Fibroblast of skin of back (primary cell): Measurements from ENCODE around the gene DSP.

Source experiments
- DNase-seq: peaks from one replicate; pipeline ENCODE4 v3.0.0-alpha.2; 2013

Gene DSP

DNA sequence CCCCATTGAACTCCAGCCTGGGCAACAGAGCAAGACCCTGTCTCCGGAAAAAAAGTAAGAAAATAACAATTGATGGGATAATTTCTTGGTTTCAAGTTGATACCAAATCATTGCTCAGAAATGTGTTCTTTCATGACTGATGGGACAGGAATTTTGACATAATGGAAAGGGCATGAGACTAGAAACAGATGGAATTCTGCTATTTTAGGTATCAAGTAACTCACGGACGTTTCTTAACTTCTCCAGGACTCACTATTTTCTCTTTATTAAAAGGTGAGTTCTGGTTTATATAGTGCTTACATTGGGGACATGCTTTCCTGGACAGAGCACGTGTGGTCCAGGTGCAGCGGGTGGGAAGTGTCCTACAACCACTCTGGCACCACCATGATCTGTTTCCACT is 6.0 kb upstream of the DSP start:
- DNase-seq, result peak; percentile 92

- DNase-seq, result peak; percentile 15
These were observed 3.8 kb upstream of the DSP start for GRCh38 chr6:7537565-7538174.

DNA sequence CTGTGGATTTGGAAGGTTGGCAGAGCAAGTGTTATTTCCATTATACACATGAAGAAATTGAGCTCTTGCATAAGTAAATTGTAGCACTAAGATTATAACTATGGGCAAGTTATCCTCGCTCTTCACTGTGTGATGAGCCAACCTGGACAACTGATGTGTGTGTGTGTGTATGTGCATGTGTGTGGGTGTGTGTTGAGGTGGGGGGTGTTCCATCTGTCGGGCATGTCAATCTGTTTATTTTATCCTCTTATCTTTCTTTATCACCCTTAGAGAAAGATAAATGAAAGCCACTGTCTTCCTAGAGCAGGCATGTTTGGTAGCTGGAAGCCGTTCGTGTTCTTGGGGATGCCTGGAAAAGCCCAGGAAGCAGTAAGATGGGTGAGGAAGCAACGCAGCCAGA is 3.0 kb upstream of the DSP start:
- DNase-seq, result no peak

DNA sequence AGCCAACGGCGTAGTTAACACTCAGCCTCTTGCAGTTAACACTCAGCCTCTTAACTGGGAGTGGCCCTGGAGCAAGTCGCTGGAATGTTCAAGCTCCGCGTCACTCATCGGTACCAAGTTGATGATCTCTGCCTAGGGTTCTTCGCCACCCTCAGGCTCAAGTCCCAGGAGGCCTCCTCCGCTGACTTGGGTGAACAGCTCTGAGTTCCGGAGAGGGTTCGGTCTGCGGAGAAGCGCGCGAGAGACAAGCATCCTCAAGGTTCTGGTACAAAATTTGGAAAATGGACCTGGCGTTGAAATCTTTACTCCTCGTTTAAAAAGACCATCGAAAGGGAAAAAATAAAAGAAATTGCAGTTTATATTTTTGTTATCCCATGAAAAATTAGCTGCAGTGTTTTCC is 876 bp upstream of the DSP start:
- peak; percentile 76 for DNase-seq

DNA sequence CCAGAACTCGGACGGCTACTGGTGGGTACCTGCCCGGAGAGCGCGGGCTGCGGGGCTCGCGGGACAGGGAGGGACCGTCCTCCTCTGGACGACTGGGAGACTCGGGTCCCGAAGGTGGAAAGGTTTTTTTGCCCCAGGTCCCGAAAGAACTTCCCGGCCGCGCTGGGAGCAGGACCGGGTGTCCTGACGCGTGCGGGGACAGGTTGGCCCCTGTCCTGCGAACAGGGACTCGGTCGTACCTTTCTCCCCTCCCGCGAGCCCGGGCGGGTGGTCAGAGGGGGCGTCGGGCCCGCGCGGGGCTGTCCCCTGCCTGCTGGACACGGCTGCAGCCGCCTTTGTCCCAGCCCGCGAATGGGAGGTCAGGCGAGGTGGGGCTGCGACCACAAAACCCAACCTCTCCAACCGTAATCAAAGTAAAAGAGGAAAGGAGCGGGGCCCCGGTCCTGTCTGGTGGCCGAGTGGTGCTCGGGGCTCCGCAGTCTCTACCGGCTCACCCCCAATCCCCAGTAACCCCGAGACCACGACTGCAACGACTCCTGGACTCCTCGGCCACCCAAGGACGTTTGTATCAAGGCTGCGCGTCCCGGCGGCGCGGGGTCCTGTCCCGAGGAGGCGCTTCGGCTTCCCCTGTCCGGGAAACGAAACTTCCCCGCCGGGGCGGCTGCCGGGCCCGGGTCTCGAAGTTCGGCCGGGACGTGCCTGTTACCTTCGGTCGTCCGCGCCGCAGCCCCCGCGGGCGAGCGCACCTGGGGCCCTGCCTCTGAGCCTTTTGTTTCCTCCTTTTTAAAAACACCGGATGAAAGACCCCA is 798 bp downstream of the DSP start:
- DNase-seq, result peak; percentile 42

- DNase-seq, result peak; percentile 82
These were observed 1.6 kb downstream of the DSP start for GRCh38 chr6:7542874-7543624.

- DNase-seq, result peak; percentile 22
These were observed 2.4 kb downstream of the DSP start for GRCh38 chr6:7543789-7544424.

GRCh38 chr6:7544597-7544996 is 3.1 kb downstream of the DSP start:
- no peak for DNase-seq

DNA sequence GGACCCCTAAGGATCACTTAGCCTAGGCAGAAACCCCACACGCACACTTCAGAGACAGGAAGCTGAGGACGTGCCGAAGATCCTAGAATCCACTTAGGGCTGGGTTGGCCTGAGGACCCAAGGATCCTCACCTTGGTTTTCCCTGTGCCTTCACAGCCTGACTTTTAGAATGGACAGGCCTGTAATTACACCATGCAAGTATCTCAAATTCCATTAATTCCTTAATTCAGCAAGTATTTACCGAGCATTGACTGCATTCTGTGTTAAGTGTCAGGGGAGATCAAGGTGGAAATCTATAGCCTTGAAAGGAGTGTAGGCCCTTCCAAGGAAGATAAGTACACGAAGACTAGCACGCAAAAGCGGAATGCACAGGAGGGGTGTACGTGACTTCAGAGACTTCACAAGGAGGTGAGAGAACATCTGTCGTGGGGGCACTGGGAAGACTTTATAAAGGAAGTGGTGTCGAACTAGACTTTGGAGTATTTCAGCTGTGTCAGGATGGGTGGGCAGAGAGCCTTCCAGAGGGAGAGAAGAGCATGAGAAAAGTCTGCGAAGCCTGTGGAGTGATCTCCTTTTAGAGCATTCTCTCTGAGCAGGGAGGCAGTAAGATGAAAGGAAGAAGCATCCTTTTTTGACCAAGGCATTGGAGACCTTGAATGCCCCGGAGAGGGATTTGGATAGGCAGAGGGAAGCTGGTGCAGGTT is 4.0 kb downstream of the DSP start:
- DNase-seq, result no peak

DNA sequence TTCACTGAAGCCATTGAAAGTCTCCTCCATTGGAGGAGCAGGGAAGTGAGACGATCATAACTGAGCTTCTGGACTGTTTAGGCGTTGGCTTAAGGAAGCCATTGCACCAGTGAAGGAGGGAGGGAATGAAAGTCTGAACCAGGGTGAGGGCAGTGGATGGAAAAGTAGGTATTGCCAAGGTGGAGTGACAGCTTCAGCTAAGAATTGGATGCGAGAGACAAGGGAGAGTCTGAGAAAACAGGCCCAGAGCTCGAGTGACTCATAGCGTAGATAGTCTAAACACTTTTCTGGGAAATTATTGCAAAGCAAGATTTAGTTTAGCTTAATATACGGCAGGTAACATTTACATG is 4.5 kb downstream of the DSP start:
- DNase-seq, result peak; percentile 35

DNA sequence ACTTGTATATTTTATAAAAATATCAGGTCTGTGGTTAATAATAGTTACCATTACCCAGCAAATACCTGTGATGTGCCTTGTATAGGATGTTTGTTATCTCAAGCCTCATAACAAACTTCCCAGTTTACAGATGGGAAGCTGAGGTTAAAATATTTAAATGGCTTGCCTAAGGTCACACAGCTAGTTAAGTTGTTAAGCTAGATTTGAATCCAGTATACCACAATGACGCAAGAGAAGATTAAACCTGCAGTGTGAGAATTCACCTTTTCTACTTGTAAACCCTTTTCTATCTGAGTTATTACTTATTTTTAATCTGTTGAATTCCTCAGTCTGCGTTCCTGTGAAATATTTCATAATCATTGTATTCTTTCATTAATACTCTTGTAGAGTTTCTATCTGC is 4.9 kb downstream of the DSP start:
- DNase-seq, result no peak

DNA sequence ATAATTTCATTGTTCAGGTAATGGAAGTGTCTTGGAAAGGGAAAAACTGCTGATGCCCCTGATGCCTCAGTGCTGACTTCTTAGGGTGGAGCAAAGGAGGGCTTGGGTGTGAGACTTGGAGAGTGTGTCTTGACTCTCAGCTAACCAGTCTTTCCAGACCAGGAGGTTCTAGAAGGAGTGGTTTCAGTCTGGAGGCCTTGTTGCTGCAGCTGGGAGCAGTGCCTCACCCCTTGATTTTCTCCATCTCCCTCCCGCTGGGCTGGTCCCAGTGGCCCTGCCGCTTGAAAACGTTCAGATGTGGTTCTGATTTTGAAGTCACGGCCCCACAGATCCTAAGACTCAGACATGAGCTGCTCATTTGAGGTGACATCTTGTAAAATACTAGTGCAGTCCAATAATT is 5.4 kb downstream of the DSP start:
- DNase-seq, result no peak

DNA sequence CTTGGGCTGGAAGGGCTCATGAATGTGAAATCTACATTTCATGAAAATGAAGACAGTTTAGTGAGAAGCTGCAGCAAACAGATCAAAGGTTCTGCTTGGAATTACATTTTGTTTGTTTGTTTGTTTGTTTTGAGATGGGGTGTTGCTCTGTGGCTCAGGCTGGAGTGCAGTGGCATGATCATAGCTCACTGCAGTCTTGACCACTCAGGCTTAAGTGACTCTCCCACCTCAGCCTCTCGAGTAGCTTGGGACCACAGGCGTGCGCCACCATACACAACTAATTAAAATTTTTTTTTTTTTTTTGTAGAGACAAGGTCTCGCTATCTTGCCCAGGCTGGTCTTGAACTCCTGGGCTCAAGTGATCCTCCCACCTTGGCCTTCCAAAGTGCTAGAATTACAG is 5.8 kb downstream of the DSP start:
- no peak for DNase-seq

GRCh38 chr6:7550433-7550801 is 8.9 kb downstream of the DSP start:
- DNase-seq, result no peak

- DNase-seq, result peak; percentile 18
These were observed 13.2 kb downstream of the DSP start for GRCh38 chr6:7554533-7555275.

GRCh38 chr6:7555671-7556070 is 14.2 kb downstream of the DSP start:
- no peak for DNase-seq

DNA sequence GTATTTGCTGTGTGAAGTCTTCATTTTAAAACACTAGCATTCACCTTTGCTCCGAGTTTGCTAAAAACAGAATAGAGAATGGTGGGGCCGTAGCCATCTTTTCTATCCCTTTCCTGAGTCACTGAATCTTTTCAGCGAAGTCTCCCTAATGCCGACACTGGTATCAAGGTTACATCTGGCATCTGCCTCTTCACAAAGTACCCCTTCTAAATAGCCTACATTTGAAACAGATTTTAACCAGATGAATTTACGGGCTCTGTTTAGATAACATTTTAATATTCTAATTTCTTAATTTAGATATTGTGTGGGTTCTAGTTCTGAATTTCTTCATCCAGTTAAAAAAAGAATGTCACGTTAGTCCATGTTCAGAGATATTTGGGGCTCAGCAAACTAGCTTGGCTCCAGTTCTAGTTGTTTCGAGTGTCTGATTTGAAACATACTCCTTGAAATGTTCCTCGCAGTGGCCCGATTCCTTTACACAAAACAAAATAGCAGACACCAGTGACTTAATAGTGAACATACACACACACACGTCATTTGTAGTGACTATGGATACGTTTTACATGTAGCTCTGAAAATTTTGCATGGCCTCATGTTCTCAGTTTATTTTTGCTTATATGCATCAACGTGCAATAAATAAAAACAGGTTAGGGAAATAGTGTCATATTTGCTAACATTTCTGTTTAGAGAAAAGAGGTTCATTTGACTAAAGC is 15.1 kb downstream of the DSP start:
- DNase-seq, result no peak

DNA sequence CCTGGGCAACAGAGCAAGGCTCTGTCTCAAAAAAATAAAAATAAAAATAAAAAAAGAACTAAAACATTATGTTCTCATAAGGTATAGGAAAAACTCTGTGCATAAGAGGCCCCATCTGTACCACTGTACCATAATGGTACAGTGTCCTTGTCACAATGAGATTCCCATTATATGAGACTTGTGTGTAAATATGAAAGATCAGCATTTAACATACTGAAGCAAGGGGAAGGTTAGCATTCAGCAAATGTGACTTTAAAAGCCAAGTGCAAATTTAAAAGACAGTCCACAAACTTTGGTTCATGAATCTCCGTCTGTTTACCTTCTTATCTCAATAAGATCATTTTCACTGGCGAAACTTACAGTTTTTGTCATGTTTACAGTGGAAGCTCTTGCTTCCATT is 16.2 kb downstream of the DSP start:
- no peak for DNase-seq

GRCh38 chr6:7558781-7559180 is 17.3 kb downstream of the DSP start:
- no peak for DNase-seq

GRCh38 chr6:7559196-7559595 is 17.7 kb downstream of the DSP start:
- DNase-seq, result no peak

DNA sequence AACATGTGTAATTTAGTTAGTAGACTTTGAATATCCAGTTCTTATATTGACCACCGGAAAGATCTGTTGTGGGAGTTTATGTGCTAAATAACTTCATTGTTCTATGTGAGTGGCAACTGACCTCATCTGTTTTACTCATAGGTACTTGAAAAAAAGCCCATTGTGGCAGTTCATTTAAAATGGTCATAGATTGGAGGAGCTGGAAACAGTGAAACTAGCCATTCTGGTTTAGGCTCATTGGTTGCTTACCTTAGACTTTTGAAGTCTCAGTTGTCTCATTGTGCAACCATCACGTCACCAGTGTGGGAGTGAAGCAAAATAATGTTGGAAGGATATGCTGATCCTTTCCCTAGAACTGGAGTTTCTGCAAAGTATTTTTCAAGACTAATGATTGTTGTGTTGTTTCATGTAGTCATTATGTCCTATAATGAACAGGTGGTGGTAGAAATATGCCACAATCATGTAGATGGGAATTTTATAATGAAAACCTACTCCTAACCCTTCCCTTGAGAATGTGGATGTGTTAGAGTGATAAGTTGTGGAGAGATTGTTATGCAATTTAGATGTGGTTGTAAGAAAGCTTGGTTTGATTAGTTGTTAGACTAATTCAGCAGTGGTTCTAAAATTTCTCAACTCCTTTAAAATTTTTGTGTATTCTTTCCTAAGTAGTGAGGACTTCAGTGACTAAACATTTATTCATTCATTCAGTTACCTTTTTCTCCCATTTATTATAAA is 18.3 kb downstream of the DSP start:
- no peak for DNase-seq
